ENCODE results near the gene ARHGEF12.

ARHGEF12 gene

GRCh38 chr11:120335908-120336640 lies at the start of gene ARHGEF12:
ARHGEF12 (plus strand) TSS chr11:120336413; CDS start chr11:120337244, 831 bp downstream.
- DNase-seq (ENCODE audit: low read depth in 1 of 2, low spot score in 1 of 2) = peak; percentile 44 to 71

- no peak for DNase-seq (ENCODE audit: low read depth in 1 of 2, low spot score in 1 of 2)
Observed at GRCh38 chr11:120288021-120288420, 48.2 kb upstream of the ARHGEF12 start.

GRCh38 chr11:120289426-120289825 lies 46.8 kb upstream of the ARHGEF12 start:
- DNase-seq (ENCODE audit: low read depth in 1 of 2, low spot score in 1 of 2) = no peak

GRCh38 chr11:120290956-120291355 lies 45.3 kb upstream of the ARHGEF12 start:
- DNase-seq (ENCODE audit: low read depth in 1 of 2, low spot score in 1 of 2) = no peak

- DNase-seq (ENCODE audit: low read depth in 1 of 2, low spot score in 1 of 2) = no peak
Observed at GRCh38 chr11:120293038-120293800, 43.0 kb upstream of the ARHGEF12 start.

- no peak for DNase-seq (ENCODE audit: low read depth in 1 of 2, low spot score in 1 of 2)
Observed at GRCh38 chr11:120294096-120294495, 42.1 kb upstream of the ARHGEF12 start.

- no peak for DNase-seq (ENCODE audit: low read depth in 1 of 2, low spot score in 1 of 2)
Observed at GRCh38 chr11:120295099-120295498, 41.1 kb upstream of the ARHGEF12 start.

GRCh38 chr11:120296554-120296953 lies 39.7 kb upstream of the ARHGEF12 start:
- DNase-seq (ENCODE audit: low read depth in 1 of 2, low spot score in 1 of 2) = no peak

GRCh38 chr11:120298461-120298860 lies 37.8 kb upstream of the ARHGEF12 start:
- no peak for DNase-seq (ENCODE audit: low read depth in 1 of 2, low spot score in 1 of 2)

- DNase-seq (ENCODE audit: low read depth in 1 of 2, low spot score in 1 of 2) = no peak
Observed at GRCh38 chr11:120302001-120302805, 34.0 kb upstream of the ARHGEF12 start.

GRCh38 chr11:120303004-120303637 lies 33.1 kb upstream of the ARHGEF12 start:
- DNase-seq (ENCODE audit: low read depth in 1 of 2, low spot score in 1 of 2) = peak; percentile 9 to 14

GRCh38 chr11:120304526-120304925 lies 31.7 kb upstream of the ARHGEF12 start:
- DNase-seq (ENCODE audit: low read depth in 1 of 2, low spot score in 1 of 2) = no peak

- no peak for DNase-seq (ENCODE audit: low read depth in 1 of 2, low spot score in 1 of 2)
Observed at GRCh38 chr11:120305286-120305685, 30.9 kb upstream of the ARHGEF12 start.

GRCh38 chr11:120306519-120307242 lies 29.5 kb upstream of the ARHGEF12 start:
- no peak for DNase-seq (ENCODE audit: low read depth in 1 of 2, low spot score in 1 of 2)

GRCh38 chr11:120307476-120307875 lies 28.7 kb upstream of the ARHGEF12 start:
- no peak for DNase-seq (ENCODE audit: low read depth in 1 of 2, low spot score in 1 of 2)

GRCh38 chr11:120308081-120308480 lies 28.1 kb upstream of the ARHGEF12 start:
- no peak for DNase-seq (ENCODE audit: low read depth in 1 of 2, low spot score in 1 of 2)

GRCh38 chr11:120310870-120311269 lies 25.3 kb upstream of the ARHGEF12 start:
- DNase-seq (ENCODE audit: low read depth in 1 of 2, low spot score in 1 of 2) = no peak

- DNase-seq (ENCODE audit: low read depth in 1 of 2, low spot score in 1 of 2) = no peak
Observed at GRCh38 chr11:120314861-120315260, 21.4 kb upstream of the ARHGEF12 start.

GRCh38 chr11:120316880-120317688 lies 19.1 kb upstream of the ARHGEF12 start:
- no peak for DNase-seq (ENCODE audit: low read depth in 1 of 2, low spot score in 1 of 2)
